Breast epithelium (tissue), 4 donors: Measurements from ENCODE around the gene NAT16. TPM values are rescaled to one million over a fixed set of nuclear protein-coding genes. Genes with fewer than 3 reads are reported as not detected.

Source experiments
- DNase-seq, 2 donors: peaks; one replicate each; pipeline ENCODE4 v3.0.0-alpha.2; 2019; ENCODE audit warnings: low spot score in 2 of 2
- H3K27ac ChIP-seq, 2 donors: fragments of 200-600 bp; sonication (generic) in 1 of 2; one replicate each; pipeline ENCODE4 v1.5.1; 2016 to 2019; ENCODE audit warnings: mild to moderate bottlenecking in 1 of 2
- H3K27me3 ChIP-seq, 2 donors: fragments of 200-600 bp; sonication (generic) in 1 of 2; one replicate each; pipeline versions ENCODE4 v1.5.1 to v1.6.0; 2017 to 2019; ENCODE audit warnings: control low read depth in 1 of 2, mild to moderate bottlenecking in 1 of 2
- H3K36me3 ChIP-seq: fragments of 200-600 bp; one replicate; pipeline ENCODE4 v1.5.1; 2019
- H3K4me1 ChIP-seq, 2 donors: fragments of 200-600 bp; sonication (generic); one replicate each; pipeline ENCODE4 v1.5.1; 2016 to 2019; ENCODE audit warnings: control low read depth in 1 of 2
- H3K4me3 ChIP-seq, 3 donors: fragments of 200-600 bp; sonication (generic); 1 replicate in 2 of 3; 2 replicates in 1 of 3; pipeline ENCODE4 v1.5.1; 2016 to 2019; ENCODE audit warnings: mild to moderate bottlenecking in 3 of 3, moderate library complexity in 2 of 3
- H3K9me3 ChIP-seq, 2 donors: fragments of 200-600 bp; sonication (generic) in 1 of 2; one replicate each; pipeline ENCODE4 v1.5.1; 2016 to 2019; ENCODE audit warnings: control low read depth in 1 of 2
- POLR2A ChIP-seq: fragments of 450-650 bp; IDR thresholded peaks from one replicate; pipeline ENCODE4 v1.6.1; 2016; ENCODE audit warnings: antibody characterized with exemption, mild to moderate bottlenecking, moderate library complexity
- POLR2AphosphoS5 ChIP-seq, 3 donors: sonication (generic); formaldehyde crosslinking; IDR thresholded peaks; one replicate each; pipeline ENCODE4 v1.6.1; 2017; ENCODE audit warnings: antibody characterized with exemption in 3 of 3
- intact Hi-C: fragments of 100-400 bp; cut with DNase I; formaldehyde crosslinking; loops from one replicate; pipeline ENCODE4 v1.15.1; 2023; ENCODE audit warnings: low total_unique reads
- total RNA-seq, 3 donors: library from RNA; depleted of rRNA; stranded (reverse); fragments of >200 nt; gene quantifications; one replicate each; pipeline ENCODE4 v1.1.0, GENCODE V29; 2016
- TF ChIP-seq, protein P1 (sequence below), 3 donors: fragments of 450-650 bp; IDR thresholded peaks; one replicate each; pipeline ENCODE4 v1.5.1; 2016 to 2017; ENCODE audit warnings: antibody characterized with exemption in 3 of 3, mild to moderate bottlenecking in 3 of 3, moderate library complexity in 3 of 3

The NAT16 gene
- total RNA-seq, 3 donors from 2014 or later = not detected

DNA sequence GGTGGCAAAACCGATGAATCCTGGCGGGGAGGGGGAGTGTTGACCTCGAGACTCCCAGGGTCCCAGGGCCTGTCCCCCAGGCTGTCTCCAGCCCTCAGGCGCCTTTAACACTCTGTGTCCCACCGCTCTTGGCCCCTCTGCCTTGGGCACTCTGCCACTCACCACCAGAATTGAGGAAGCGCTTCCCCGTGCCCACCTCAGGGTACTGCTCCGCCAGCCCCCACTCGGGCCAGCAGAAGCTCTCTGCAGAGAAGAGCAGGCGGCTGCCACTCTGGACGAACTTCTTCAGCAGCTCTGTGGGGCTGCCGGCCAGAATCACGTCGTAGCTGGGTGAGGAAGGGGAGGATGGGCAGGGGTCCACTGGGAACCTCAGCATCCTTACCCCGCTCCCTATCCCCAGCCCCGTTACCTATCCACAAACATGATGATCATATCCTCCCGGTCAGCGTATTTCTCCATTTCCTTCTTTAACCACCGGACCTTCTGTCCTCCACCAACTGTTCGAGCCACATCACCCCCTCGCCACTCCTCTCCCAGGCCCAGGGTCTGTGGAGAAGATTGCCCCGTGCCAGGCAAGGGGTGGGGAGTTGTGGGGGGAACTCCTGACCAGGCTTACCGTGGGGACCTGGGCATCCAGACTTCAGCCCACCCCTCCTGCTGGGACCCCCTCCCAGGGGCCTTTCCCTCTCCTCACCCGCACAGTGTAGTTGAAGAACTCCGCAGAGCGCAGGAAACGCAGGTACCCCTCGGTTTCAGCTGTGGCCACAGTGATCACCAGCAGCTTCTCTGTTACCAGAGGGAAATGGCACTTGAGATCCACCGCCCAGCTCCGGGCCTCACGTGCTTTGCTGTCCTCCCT, 36.1 kb upstream of the NAT16 start:
- intact Hi-C loops = no loop called here
- Histone ChIP-seq H3K27ac (no peak overlapping the region), H3K4me3 (peak overlapping the region; percentile 72 to 90 (median 84)), H3K9me3 (no peaks in the 10 kb centered on the region), H3K27me3 (no peaks in the 10 kb centered on the region), H3K4me1 (peaks cover 0 to 6% of the 10 kb centered on the region in 2 donors), H3K36me3 (no peaks in the 10 kb centered on the region)
- no peak for DNase-seq
- TF ChIP-seq POLR2AphosphoS5 (IDR thresholded peaks at IDR 0.05) (no peak), POLR2A (no peak)
- TF ChIP-seq, protein P1, sequence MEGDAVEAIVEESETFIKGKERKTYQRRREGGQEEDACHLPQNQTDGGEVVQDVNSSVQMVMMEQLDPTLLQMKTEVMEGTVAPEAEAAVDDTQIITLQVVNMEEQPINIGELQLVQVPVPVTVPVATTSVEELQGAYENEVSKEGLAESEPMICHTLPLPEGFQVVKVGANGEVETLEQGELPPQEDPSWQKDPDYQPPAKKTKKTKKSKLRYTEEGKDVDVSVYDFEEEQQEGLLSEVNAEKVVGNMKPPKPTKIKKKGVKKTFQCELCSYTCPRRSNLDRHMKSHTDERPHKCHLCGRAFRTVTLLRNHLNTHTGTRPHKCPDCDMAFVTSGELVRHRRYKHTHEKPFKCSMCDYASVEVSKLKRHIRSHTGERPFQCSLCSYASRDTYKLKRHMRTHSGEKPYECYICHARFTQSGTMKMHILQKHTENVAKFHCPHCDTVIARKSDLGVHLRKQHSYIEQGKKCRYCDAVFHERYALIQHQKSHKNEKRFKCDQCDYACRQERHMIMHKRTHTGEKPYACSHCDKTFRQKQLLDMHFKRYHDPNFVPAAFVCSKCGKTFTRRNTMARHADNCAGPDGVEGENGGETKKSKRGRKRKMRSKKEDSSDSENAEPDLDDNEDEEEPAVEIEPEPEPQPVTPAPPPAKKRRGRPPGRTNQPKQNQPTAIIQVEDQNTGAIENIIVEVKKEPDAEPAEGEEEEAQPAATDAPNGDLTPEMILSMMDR (IDR thresholded peaks at IDR 0.05) = no peak

DNA sequence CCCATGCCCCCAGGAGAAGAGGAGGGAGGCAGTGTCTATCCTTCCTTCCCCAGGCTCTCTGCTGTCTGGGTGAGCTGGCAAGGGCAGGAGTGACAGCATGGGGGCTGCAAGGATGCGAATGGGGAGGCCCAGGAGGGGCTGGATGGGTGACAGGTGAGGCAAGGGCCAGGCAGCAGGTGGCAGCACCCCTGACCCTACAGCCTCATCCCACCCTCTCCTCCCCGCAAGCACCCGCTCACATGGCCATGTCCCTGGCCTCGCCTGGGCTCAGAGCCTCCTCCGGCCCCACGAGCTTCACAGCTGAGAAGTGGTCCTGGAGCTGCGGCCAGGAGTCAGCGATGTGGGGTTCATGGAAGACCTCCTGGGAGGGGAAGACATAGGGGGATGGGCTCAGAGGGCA, 31.9 kb upstream of the NAT16 start:
- intact Hi-C loops = no loop called here
- Histone ChIP-seq H3K4me1 (no peaks in the 10 kb centered on the region), H3K36me3 (no peaks in the 10 kb centered on the region), H3K27me3 (no peaks in the 10 kb centered on the region), H3K4me3 (no peak overlapping the region), H3K27ac (no peak overlapping the region), H3K9me3 (no peaks in the 10 kb centered on the region)
- TF ChIP-seq POLR2A (no peak), POLR2AphosphoS5 (IDR thresholded peaks at IDR 0.05) (no peak)
- TF ChIP-seq, protein P1 (IDR thresholded peaks at IDR 0.05) = no peak
- no peak for DNase-seq

DNA sequence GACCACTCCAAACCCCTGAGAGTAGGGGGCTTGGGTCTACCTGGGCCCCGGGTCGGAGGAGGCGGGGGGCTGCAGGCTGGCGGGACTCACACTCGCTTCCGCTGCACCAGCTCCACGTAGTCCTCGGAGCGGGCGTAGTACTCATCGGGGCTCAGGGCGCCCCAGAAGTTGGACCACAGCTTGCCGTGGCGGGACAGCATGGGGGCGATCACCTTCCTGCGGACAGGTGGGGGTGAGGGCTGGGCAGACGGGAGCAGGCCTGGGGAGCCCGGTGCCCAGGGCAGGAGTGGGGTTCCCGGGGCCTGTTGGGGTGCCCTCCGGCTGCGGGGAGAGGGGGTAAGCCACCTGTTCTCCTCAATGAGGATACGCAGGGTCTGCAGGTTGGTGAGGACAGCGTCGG, 31.4 kb upstream of the NAT16 start:
- no peaks in the 10 kb centered on the region for H3K4me1 ChIP-seq
- no peaks in the 10 kb centered on the region for H3K9me3 ChIP-seq
- H3K27ac ChIP-seq = no peak overlapping the region
- no peak overlapping the region for H3K4me3 ChIP-seq
- no peak for DNase-seq
- H3K36me3 ChIP-seq = no peaks in the 10 kb centered on the region
- H3K27me3 ChIP-seq = no peaks in the 10 kb centered on the region
- TF ChIP-seq, protein P1 (IDR thresholded peaks at IDR 0.05) = no peak
- TF ChIP-seq POLR2A (no peak), POLR2AphosphoS5 (IDR thresholded peaks at IDR 0.05) (no peak)
- intact Hi-C loops = no loop called here

DNA sequence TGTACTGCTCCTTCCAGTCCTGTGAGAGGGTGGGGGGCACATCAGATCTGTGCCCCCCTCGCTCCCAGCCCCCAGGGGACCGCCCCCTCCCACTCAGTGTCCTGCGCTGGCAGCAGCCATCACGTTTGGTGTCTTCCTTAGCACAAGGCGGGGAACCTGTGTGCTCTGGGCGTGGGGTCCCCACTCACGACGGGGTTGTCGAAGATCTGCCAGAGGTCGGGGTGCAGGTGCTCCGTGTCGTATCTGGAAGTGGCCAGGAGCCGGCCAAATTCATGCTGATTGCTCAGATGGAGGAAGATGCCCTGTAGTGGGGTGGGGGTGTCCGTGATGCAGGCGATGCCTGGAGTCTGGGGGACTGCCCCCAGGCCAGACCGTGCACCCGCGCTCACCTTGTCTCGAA, 30.1 kb upstream of the NAT16 start:
- H3K4me1 ChIP-seq = no peaks in the 10 kb centered on the region
- TF ChIP-seq POLR2A (no peak), POLR2AphosphoS5 (IDR thresholded peaks at IDR 0.05) (no peak)
- TF ChIP-seq, protein P1 (IDR thresholded peaks at IDR 0.05) = no peak
- no peak for DNase-seq
- no peak overlapping the region for H3K27ac ChIP-seq
- H3K36me3 ChIP-seq = no peaks in the 10 kb centered on the region
- no peaks in the 10 kb centered on the region for H3K9me3 ChIP-seq
- intact Hi-C loops = no loop called here
- no peaks in the 10 kb centered on the region for H3K27me3 ChIP-seq
- no peak overlapping the region for H3K4me3 ChIP-seq

DNA sequence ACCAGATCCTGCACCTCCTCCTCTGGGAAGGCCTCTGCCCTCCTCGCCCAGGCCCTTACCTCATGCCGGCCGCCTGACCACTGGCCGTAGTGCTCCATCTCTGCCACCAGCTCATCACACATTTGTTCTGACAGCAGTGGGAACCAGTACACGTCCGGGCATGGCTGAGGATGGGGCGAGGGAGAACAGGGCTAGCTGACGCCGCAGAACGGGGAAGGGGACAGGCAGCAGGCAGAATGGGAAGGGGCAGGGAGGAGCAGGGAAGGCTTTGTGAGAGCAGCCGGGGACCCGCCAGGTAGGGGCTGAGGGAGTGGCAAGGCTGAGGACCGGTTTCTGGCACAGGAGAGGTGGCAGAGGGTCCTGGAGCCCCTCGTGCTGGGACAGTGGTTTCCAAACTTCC, 28.7 kb upstream of the NAT16 start:
- Histone ChIP-seq H3K4me3 (no peak overlapping the region), H3K9me3 (no peaks in the 10 kb centered on the region), H3K27me3 (no peaks in the 10 kb centered on the region), H3K27ac (no peak overlapping the region), H3K36me3 (no peaks in the 10 kb centered on the region), H3K4me1 (no peaks in the 10 kb centered on the region)
- intact Hi-C loops = loop anchor here (10.0 kb wide), 1 partner anchor 46 kb away; no protein-coding TSS in a partner anchor
- TF ChIP-seq POLR2AphosphoS5 (IDR thresholded peaks at IDR 0.05) = no peak
- TF ChIP-seq, protein P1 (IDR thresholded peaks at IDR 0.05) = no peak
- TF ChIP-seq POLR2A = no peak
- no peak for DNase-seq
